Right lobe of liver (tissue), 6 donors: ENCODE measurements around the gene ZNF175. TPM values are rescaled to one million over a fixed set of nuclear protein-coding genes. Genes with fewer than 3 reads are reported as not detected.

Source experiments
- ATAC-seq, 4 donors: fragments of 200-7000 bp; cut with Tn5 transposase; one replicate each; pipeline ENCODE4 v1.9.1; 2020; ENCODE audit warnings: mild to moderate bottlenecking in 4 of 4, moderate library complexity in 4 of 4
- DNase-seq, 3 donors: peaks; one replicate each; pipeline ENCODE4 v3.0.0-alpha.2; 2020
- H3K27ac ChIP-seq, 3 donors: fragments of 200-600 bp; one replicate each; pipeline ENCODE4 v1.8.0; 2022
- H3K27me3 ChIP-seq, 2 donors: fragments of 200-600 bp; one replicate each; pipeline ENCODE4 v1.8.0; 2022
- H3K36me3 ChIP-seq, 4 donors: fragments of 200-600 bp; sonication (generic) in 1 of 4; one replicate each; pipeline versions ENCODE4 v1.5.1 to v1.8.0; 2017 to 2022; ENCODE audit warnings: control low read depth in 1 of 4
- H3K4me1 ChIP-seq, 4 donors: fragments of 200-600 bp; sonication (generic) in 1 of 4; one replicate each; pipeline versions ENCODE4 v1.5.1 to v1.8.0; 2017 to 2022; ENCODE audit warnings: control low read depth in 1 of 4
- H3K4me3 ChIP-seq, 3 donors: fragments of 200-600 bp; one replicate each; pipeline ENCODE4 v1.8.0; 2022
- H3K9me3 ChIP-seq, 4 donors: fragments of 200-600 bp; sonication (generic) in 1 of 4; one replicate each; pipeline versions ENCODE4 v1.5.1 to v1.8.0; 2017 to 2022; ENCODE audit warnings: control low read depth in 1 of 4
- POLR2A ChIP-seq: fragments of 450-650 bp; IDR thresholded peaks from one replicate; pipeline ENCODE4 v1.6.1; 2017; ENCODE audit warnings: antibody characterized with exemption, mild to moderate bottlenecking
- WGBS: methylation state at CpG from one replicate; pipeline ENCODE4 v1.1.6; 2018; ENCODE audit warnings: low coverage, low lambda C conversion rate; ENCODE audit not compliant: insufficient coverage; ENCODE audit errors: missing lambda C conversion rate; 5-methylcytosine and 5-hydroxymethylcytosine counted together
- intact Hi-C, 2 donors: fragments of 100-400 bp; cut with DNase I; formaldehyde crosslinking; loops; one replicate each; pipeline versions ENCODE4 v1.11.2 to v1.14.1; 2022
- total RNA-seq, 6 experiments: library from RNA; depleted of rRNA in 2 of 6; stranded (reverse); fragments of >200 nt in 2 of 6; fragmentation: NEBNext Ultra II Directional in 3 of 6; extraction: Animal tissue kit (Norgen Biotek cat#: 25700) in 3 of 6; gene quantifications; one replicate each; pipeline versions ENCODE4 v1.1.0 to v1.2.4, GENCODE V29; 2016 to 2023
- TF ChIP-seq, protein P1 (sequence below), 4 donors: fragments of 200-600 bp in 3 of 4; fragments of 450-650 bp in 1 of 4; IDR thresholded peaks; one replicate each; pipeline versions ENCODE4 v1.5.1 to v1.8.0; 2016 to 2022; ENCODE audit warnings: antibody characterized with exemption in 4 of 4, mild to moderate bottlenecking in 2 of 4
- donor health status: DM: no; HTN: yes; CAD: no.
- donor health status: DM: no; HTN: no; CAD: no.
- donor health status: DM: no; HTN: no; CAD: no.
- donor health status: DM: no; HTN: yes; CAD: no.
- donor health status: DM: no; HTN: yes; CAD: no.

ZNF175 gene
- total RNA-seq, 6 experiments from 2014 or later = 1.2 to 5.2 (median 4.4) TPM

DNA sequence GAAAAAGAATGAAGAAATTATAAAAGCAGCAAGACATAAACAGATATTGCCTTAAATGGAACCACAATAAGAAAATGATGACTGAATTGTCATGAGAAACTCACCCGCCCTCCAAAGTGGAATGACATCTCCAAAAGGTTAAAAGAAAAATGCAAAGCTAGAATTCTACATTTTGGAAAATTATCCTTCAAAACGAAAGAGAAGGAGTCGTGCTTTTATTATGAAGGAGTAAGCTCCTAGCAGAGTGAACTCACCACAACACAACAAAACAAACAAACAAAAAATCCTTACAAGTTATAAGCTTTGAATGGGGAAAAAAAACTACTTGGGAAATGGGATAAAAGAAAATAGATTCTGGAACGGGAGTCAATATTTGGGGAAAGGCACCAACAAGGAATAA, 68.8 kb downstream of the ZNF175 start:
- Histone ChIP-seq H3K4me1 (no peaks in the 10 kb centered on the region), H3K36me3 (no peaks in the 10 kb centered on the region), H3K9me3 (no peaks in the 10 kb centered on the region), H3K27ac (no peak overlapping the region), H3K27me3 (no peaks in the 10 kb centered on the region), H3K4me3 (no peak overlapping the region)
- TF ChIP-seq POLR2A = no peak
- TF ChIP-seq, protein P1, sequence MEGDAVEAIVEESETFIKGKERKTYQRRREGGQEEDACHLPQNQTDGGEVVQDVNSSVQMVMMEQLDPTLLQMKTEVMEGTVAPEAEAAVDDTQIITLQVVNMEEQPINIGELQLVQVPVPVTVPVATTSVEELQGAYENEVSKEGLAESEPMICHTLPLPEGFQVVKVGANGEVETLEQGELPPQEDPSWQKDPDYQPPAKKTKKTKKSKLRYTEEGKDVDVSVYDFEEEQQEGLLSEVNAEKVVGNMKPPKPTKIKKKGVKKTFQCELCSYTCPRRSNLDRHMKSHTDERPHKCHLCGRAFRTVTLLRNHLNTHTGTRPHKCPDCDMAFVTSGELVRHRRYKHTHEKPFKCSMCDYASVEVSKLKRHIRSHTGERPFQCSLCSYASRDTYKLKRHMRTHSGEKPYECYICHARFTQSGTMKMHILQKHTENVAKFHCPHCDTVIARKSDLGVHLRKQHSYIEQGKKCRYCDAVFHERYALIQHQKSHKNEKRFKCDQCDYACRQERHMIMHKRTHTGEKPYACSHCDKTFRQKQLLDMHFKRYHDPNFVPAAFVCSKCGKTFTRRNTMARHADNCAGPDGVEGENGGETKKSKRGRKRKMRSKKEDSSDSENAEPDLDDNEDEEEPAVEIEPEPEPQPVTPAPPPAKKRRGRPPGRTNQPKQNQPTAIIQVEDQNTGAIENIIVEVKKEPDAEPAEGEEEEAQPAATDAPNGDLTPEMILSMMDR (IDR thresholded peaks at IDR 0.05) = no peak
- intact Hi-C loops = no loop called here
- no CpG with 5 or more reads among the region's 4 CpGs for WGBS
- ATAC-seq = no peak
- no peak for DNase-seq

DNA sequence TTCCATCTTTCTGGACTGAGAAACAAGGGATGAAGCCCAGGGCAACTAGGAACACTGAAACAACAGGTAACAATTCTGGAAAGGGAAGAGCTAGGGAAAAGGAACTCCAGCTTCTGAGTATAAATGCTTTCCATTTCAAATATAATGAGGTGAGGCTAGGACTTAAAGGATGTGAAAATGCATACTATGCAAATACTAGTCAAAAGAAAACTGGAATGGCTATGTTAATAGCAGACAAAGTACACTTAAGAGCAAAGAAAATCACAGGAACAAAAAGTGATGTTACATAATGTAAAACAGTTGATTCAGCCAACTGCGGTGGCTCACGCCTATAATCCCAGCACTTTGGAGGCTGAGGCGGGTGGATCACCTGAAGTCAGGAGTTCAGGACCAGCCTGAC, 69.3 kb downstream of the ZNF175 start:
- Histone ChIP-seq H3K27ac (no peak overlapping the region), H3K9me3 (no peaks in the 10 kb centered on the region), H3K4me1 (no peaks in the 10 kb centered on the region), H3K36me3 (no peaks in the 10 kb centered on the region), H3K27me3 (no peaks in the 10 kb centered on the region), H3K4me3 (no peak overlapping the region)
- no peak for TF ChIP-seq POLR2A
- TF ChIP-seq, protein P1 (IDR thresholded peaks at IDR 0.05) = no peak
- DNase-seq (no peak), ATAC-seq (no peak)
- WGBS = no CpG with 5 or more reads among the region's 3 CpGs
- intact Hi-C loops = no loop called here

DNA sequence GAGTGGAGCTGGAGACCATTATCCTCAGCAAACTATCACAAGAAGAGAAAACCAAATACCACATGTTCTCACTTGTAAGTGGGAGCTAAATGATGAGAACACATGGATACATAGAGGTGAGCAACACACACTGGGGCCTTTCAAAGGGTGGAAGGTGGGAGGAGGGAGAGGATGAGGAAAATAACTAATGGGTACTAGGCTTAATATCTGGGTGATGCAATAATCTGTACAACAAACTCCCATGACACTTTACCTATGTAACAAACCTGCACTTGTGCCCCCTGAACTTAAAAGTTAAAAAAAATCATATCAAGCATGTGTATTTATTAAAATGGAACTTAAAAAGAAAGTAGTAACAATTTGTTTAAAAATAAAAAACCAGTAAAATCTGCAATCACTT, 70.6 kb downstream of the ZNF175 start:
- H3K4me1 ChIP-seq = no peaks in the 10 kb centered on the region
- H3K9me3 ChIP-seq = no peaks in the 10 kb centered on the region
- ATAC-seq = no peak

More for the DNA sequence above, 70.6 kb downstream of the ZNF175 start:
- intact Hi-C loops = no loop called here
- no peaks in the 10 kb centered on the region for H3K36me3 ChIP-seq
- TF ChIP-seq, protein P1 (IDR thresholded peaks at IDR 0.05) = no peak
- TF ChIP-seq POLR2A = no peak
- no peak overlapping the region for H3K27ac ChIP-seq
- no peak for DNase-seq
- no peaks in the 10 kb centered on the region for H3K27me3 ChIP-seq
- no peak overlapping the region for H3K4me3 ChIP-seq

Other genes starting within 250 kb of the ZNF175 start
- gene VSIG10L, start 229.1 kb upstream of the ZNF175 start, total RNA-seq = 1 to 10 TPM; 1.3 to 4.5 (median 2.8) TPM
- gene ETFB, start 204.9 kb upstream of the ZNF175 start, total RNA-seq = 100 to 1,000 TPM; 210 to 439 (median 345) TPM
- gene CLDND2, start 202.3 kb upstream of the ZNF175 start, total RNA-seq = 1 to 10 TPM in 1 of 6 experiments, under 1 TPM in 1, not detected in 4; 1.00 to 1.2 TPM
- 1 to 10 TPM; 1.7 to 7.7 (median 4.1) TPM for gene NKG7, start 198.6 kb upstream of the ZNF175 start, total RNA-seq
- not detected for gene LIM2, start 183.3 kb upstream of the ZNF175 start, total RNA-seq
- gene C19orf84, start 180.7 kb upstream of the ZNF175 start, total RNA-seq = not detected
- gene SIGLEC10, start 153.6 kb upstream of the ZNF175 start, total RNA-seq = 10 to 100 TPM in 2 of 6 experiments, 1 to 10 TPM in 4; 2.0 to 12.4 (median 5.6) TPM
- 1 to 10 TPM in 1 of 6 experiments, under 1 TPM in 5; 0.31 to 1.4 (median 0.71) TPM for gene SIGLEC8, start 112.8 kb upstream of the ZNF175 start, total RNA-seq
- not detected for gene CEACAM18, start 92.7 kb upstream of the ZNF175 start, total RNA-seq
- under 1 TPM in 5 of 6 experiments, not detected in 1; 0.12 to 0.63 (median 0.33) TPM for gene SIGLEC12, start 69.5 kb upstream of the ZNF175 start, total RNA-seq
- not detected for gene SIGLEC6, start 39.6 kb upstream of the ZNF175 start, total RNA-seq
- gene SIGLEC5, start 59.1 kb downstream of the ZNF175 start, total RNA-seq = 1 to 10 TPM in 1 of 6 experiments, under 1 TPM in 2, not detected in 3; 0.89 to 1.1 (median 0.92) TPM
- gene SIGLEC14, start 75.5 kb downstream of the ZNF175 start, total RNA-seq = 1 to 10 TPM in 4 of 6 experiments, not detected in 2; 2.9 to 6.1 (median 3.4) TPM
- gene SPACA6, start 122.0 kb downstream of the ZNF175 start, total RNA-seq = 1 to 10 TPM in 5 of 6 experiments, under 1 TPM in 1; 0.98 to 4.7 (median 2.3) TPM
- gene HAS1, start 152.7 kb downstream of the ZNF175 start, total RNA-seq = not detected
- gene FPR1, start 180.6 kb downstream of the ZNF175 start, total RNA-seq = 1 to 10 TPM; 1.1 to 9.0 (median 5.2) TPM
- gene FPR2, start 189.9 kb downstream of the ZNF175 start, total RNA-seq = 1 to 10 TPM in 3 of 6 experiments, under 1 TPM in 3; 0.75 to 1.6 (median 1.1) TPM
- 10 to 100 TPM in 1 of 6 experiments, 1 to 10 TPM in 5; 2.2 to 13.9 (median 4.6) TPM for gene FPR3, start 223.9 kb downstream of the ZNF175 start, total RNA-seq